PFSK-1 (cell line): ENCODE data around the gene LZTFL1.

ENCODE experiments used
- FOXP2 ChIP-seq: optimal IDR thresholded peaks from 2 replicates; pipeline ENCODE3; 2011; ENCODE audit warnings: borderline replicate concordance, control low read depth, inconsistent platforms; ENCODE audit not compliant: insufficient read depth; ENCODE audit errors: extremely low read length, extremely low read depth
- POLR2AphosphoS5 ChIP-seq: IDR thresholded peaks from 2 replicates; pipeline ENCODE4 v1.6.1; 2012; ENCODE audit warnings: low read depth, mild to moderate bottlenecking, control low read depth, low read length, moderate library complexity
- SIN3A ChIP-seq: IDR thresholded peaks from 2 replicates; pipeline ENCODE4 v1.6.1; 2012; ENCODE audit warnings: mild to moderate bottlenecking, low read length, moderate library complexity, borderline replicate concordance; ENCODE audit not compliant: insufficient read depth
- TAF1 ChIP-seq: IDR thresholded peaks from 2 replicates; pipeline ENCODE4 v1.6.1; 2012; ENCODE audit warnings: low read length, control low read depth, borderline replicate concordance; ENCODE audit not compliant: insufficient read depth
- TF ChIP-seq, protein P1 (sequence below), 2 experiments: IDR thresholded peaks; 2 replicates each; pipeline versions ENCODE4 v1.6.1 to v1.8.0; 2011 to 2012; ENCODE audit warnings: low read depth in 2 of 2, low read length in 2 of 2, control low read depth in 1 of 2, inconsistent platforms in 1 of 2, mild to moderate bottlenecking in 1 of 2, moderate library complexity in 1 of 2; ENCODE audit not compliant: insufficient read depth in 1 of 2

The LZTFL1 gene

GRCh38 chr3:45864760-45865519 is 23.0 kb upstream of the LZTFL1 start:
- no peak for TF ChIP-seq SIN3A
- TF ChIP-seq FOXP2: no peak
- TF ChIP-seq POLR2AphosphoS5: no peak
- TF ChIP-seq, protein P1, sequence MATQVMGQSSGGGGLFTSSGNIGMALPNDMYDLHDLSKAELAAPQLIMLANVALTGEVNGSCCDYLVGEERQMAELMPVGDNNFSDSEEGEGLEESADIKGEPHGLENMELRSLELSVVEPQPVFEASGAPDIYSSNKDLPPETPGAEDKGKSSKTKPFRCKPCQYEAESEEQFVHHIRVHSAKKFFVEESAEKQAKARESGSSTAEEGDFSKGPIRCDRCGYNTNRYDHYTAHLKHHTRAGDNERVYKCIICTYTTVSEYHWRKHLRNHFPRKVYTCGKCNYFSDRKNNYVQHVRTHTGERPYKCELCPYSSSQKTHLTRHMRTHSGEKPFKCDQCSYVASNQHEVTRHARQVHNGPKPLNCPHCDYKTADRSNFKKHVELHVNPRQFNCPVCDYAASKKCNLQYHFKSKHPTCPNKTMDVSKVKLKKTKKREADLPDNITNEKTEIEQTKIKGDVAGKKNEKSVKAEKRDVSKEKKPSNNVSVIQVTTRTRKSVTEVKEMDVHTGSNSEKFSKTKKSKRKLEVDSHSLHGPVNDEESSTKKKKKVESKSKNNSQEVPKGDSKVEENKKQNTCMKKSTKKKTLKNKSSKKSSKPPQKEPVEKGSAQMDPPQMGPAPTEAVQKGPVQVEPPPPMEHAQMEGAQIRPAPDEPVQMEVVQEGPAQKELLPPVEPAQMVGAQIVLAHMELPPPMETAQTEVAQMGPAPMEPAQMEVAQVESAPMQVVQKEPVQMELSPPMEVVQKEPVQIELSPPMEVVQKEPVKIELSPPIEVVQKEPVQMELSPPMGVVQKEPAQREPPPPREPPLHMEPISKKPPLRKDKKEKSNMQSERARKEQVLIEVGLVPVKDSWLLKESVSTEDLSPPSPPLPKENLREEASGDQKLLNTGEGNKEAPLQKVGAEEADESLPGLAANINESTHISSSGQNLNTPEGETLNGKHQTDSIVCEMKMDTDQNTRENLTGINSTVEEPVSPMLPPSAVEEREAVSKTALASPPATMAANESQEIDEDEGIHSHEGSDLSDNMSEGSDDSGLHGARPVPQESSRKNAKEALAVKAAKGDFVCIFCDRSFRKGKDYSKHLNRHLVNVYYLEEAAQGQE (IDR thresholded peaks at IDR 0.05; ENCODE audit: insufficient read depth in 1 of 2, low read depth in 2 of 2, low read length in 2 of 2): no peak
- no peak for TF ChIP-seq TAF1

DNA sequence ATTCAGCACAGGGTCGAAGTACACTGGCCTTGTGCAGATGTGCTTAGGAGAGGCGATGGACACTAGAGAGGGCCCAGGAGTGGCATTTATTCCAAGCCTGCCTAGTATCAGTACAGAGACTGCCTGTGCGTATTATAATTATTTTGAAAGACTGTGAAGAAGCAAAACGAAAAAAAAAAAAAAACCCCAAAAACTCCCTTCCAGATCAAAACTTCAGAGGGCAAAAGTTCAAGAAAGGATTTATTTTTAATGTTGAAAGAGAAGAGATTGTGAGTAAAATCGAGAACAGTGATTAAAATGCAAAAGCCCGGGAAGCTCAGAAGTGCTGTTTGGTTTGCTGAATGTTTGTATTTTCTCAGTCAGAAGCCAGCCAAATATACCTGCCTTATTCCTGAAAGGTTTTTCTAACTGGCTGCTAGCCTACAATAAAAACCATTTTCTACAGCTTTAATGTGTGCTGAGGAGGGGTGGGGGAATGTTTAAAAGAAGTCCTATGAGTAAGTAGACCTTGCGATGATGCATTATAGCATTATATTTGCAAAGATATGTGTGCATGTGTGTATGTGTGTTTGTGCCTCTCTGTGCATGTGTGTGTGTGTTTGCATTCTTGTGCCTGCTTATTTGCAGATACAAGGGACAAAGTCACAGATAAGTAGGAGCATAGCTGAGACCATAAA is 19.3 kb upstream of the LZTFL1 start:
- TF ChIP-seq POLR2AphosphoS5 (no peak), TAF1 (no peak), FOXP2 (no peak), SIN3A (no peak)
- TF ChIP-seq, protein P1 (IDR thresholded peaks at IDR 0.05; ENCODE audit: insufficient read depth in 1 of 2, low read depth in 2 of 2, low read length in 2 of 2): no peak

DNA sequence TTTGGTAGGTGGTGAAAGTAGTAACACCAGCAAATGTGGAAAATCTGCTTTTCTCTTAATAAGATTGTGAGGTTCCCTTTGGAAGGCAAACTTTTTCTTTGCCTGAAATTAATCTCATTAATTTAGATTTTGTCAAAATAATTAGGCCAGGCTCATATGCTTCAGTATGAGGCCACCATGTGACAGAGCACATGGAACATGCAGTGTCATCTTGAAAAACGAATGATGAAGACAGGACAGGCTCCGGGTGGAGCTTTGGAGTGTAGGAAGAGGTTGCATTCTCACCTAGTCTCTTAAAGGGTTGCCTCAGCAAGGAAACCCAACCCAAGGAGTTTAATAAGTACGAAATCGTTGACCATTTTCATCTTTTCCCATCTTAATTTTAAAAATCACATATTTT is 18.6 kb upstream of the LZTFL1 start:
- TF ChIP-seq, protein P1 (IDR thresholded peaks at IDR 0.05; ENCODE audit: insufficient read depth in 1 of 2, low read depth in 2 of 2, low read length in 2 of 2): no peak

GRCh38 chr3:45858809-45859543 is 17.1 kb upstream of the LZTFL1 start:
- TF ChIP-seq POLR2AphosphoS5 (no peak), FOXP2 (no peak), TAF1 (no peak), SIN3A (no peak)
- TF ChIP-seq, protein P1 (IDR thresholded peaks at IDR 0.05; ENCODE audit: insufficient read depth in 1 of 2, low read depth in 2 of 2, low read length in 2 of 2): no peak
